GM18520 (cell line): ENCODE results near the gene CSTPP1.
"Not testable (repeated sequence)": the region's sequence is repeated elsewhere in the genome, so short reads cannot be mapped to it uniquely, and the experiment has no call there.

Experiments
- ATAC-seq: cut with Tn5 transposase; IDR thresholded peaks from one replicate; pipeline ENCODE4 v1.9.1; 2021; ENCODE audit not compliant: unreplicated experiment

The CSTPP1 gene

DNA sequence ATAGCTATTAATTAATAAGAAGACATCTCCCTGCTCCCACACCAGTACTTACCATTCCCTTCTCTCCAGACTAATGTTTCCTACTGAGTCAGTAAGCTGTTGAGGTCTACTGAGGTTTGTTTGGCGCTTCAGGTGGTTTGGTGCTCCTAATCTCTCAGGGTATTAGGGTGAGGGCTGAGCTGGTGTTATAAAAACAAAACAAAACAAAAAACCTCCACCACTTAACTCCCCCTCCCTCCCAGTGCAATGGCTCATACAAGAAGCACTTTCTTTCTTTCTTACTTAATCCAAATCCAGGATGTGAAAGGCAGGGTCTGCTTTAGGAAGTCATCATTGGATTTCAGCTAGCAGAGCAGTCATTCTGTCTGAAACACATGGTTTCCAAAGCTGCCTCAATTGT, 15.3 kb downstream of the CSTPP1 start:
- ATAC-seq, result no peak

DNA sequence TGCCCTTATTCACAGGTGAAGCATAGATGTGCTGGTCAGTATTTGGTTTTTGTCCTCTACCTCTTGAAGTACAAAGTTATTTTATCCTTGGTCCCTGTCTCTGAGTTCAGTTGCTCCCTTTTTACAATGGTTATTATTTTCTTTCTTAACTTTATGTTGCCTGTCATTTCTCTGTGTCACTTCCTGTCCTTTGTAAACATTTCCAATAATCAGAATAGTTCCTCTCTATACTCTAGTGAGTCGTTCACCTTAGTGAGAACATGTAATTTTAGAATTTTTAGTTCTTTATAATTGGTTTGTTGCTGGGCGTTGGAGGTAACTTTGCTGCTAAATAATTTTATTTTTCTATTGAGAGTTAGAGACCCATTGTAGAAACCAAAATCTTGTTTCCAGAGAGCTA, 16.0 kb downstream of the CSTPP1 start:
- no peak for ATAC-seq

DNA sequence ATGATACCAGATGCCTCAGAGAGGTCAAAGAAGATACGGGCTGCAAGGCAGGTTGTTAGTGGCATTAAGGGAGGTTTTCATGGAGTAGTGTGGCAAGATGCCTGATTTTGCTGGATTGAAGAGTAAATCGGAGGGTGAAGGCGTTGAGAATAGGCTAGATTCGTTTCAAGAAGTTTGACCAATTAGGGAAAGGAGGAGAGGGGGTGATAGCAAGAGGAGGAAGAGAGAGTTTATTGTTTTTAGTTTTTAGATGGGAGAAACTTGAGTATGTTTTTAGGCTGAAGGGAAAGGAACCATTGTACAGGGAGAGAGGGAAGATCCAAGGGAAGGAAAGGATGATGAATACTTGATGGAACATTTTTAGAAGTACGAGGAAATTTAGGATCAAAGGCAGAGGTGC, 16.5 kb downstream of the CSTPP1 start:
- no peak for ATAC-seq

DNA sequence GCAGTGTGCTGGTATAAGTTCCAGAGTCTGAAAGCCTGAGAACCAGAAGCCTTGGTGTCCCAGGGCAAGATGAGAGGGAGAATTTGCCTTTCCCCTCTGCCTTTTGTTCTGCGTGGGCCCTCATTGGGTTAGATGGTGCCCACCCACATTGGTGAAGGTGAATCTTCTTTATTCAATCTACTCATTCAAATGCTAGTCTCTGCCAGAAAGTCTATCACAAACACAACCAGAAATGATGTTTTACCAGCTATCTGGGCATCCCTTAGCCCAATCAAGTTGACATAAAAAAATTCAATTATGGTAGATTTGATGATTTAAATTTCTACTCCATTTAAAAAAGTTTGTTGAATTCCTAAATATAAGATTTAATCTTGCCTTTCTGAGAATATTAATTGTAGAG, 22.2 kb downstream of the CSTPP1 start:
- no peak for ATAC-seq

DNA sequence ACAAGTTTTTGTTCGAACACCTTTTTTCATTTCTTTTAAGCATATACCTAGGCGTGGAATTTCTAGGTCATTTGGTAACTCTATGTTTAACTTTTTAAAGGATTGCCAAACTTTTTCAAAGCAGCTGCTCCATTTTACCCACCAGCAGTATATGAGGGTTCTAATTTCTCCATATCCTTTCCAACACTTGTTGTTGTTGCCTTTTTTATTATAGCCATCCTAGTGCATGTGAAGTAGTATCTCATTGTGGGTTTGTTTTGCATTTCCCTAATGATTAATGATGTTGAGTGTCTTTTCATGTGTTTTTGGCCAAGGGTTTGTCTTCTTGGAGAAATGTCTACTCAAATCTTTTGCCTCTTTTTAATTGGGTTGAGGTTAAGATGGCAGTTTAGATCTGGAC, 24.5 kb downstream of the CSTPP1 start:
- ATAC-seq, result no peak

DNA sequence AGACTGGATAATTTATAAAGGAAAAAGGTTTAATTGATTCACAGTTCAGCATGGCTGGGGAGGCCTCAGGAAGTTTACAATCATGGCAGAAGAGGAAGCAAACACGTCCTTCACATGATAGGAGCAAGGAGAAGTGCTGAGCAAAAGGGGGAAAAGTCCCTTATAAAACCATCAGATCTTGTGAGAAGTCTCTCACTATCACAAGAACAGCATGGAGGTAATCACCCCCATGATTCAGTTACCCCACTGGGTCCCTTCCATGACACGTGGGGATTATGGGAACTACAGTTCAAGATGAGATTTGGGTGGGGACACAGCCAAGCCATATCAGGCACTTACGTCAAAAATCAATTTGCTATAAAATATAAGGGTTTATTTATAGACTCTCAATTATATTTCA, 25.3 kb downstream of the CSTPP1 start:
- not testable (repeated sequence) for ATAC-seq

DNA sequence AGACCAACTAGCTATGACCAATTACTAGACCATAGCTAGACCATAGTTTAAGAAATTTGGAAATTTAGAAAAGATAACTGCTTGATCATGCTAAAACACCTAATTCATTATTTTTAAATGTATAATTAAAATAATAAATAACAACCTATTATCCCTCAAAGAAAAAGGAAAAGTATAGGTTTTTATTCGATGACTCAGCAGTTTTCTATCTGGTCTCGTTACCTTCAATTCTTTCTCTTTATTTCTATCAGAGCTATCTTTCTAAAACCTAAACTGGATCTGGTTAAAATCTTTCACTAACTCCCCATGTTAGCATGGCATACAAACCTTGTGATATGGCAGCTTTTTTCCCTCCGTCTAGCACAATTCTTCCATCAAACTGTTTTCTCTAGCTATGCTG, 27.3 kb downstream of the CSTPP1 start:
- no peak for ATAC-seq

DNA sequence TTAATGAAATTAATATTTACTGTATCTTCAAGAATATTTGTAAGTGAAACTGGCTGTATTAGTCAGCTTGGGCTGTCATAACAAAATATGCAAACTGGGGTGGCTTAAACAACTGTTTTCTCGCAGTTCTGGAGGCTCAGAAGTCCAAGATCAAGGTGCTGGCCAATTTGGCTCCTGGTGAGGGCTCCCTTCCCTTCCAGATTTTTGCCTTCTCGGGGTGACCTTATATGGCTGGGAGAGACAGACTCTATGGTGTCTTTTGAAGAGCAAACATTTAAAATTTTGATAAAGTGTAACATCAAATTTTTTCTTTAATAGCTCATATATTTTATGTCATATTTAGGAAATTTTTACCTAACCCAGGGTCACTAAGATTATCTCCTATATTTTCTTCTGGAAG, 30.2 kb downstream of the CSTPP1 start:
- no peak for ATAC-seq

DNA sequence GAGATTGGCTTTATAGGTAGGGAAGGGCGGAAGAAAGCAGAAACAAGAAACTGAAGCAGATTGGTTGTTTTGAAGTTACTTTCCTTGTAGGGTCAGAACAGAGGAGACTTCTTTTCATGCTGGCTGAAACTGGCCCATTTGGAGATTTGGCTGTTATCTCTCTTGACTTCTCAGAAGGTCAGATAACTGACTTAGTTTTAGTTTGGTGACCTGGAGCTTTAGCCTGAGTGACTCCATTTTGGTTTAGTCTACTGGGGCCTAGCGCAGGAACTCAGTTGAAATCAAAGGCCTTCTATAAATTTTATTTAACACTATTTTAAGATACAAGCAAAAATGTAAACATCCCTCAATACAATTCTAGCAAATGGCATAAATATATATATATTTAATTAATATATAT, 31.4 kb downstream of the CSTPP1 start:
- no peak for ATAC-seq

DNA sequence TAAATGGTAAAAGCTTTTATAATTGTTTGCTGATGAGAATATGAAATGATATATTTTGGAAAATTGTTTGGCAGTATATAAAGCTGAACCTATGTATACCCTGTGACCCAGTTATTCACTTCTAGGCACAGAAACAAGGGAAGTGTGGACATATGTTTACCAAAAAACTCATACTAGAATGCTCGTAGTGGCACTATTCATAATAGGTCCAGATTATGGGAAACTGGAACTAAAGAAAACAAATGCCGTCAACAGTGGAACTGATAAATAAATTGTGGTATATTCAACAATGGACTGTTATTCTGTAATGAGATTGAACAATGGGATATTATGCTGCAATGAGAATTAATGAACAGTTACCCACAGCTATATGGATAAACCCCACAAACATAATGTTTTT, 32.8 kb downstream of the CSTPP1 start:
- no peak for ATAC-seq

DNA sequence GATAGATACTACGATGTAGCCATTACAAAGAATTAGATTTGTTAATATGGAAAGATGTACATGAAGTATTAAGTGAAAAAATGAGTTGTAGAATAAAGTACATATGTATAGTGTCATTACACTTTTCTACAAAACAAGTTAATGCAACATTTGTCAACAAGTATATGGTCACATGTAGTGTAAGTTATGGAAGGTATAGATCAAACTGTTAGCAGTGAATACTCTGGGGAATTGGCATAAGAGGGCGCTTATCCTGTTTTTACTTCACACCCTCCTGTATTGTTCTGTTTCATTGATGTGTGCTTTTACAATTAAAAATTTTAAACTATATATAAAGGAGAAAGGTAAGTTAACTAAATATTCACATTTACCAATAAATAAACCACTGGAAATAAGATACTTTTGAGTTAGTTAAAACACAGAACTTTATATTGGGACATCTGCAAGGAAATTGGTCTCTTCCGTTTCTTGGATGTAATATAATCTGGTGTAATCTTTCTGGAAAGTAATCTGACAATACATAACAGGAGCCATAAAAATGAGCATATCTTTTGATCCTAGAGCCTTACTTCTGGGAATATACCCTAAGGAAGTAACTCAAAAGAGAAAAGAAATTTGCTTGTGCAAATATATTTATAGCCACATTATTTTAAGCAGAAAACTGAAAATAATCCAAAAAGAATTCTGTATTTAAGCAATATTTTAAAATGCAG, 34.5 kb downstream of the CSTPP1 start:
- ATAC-seq, result no peak

DNA sequence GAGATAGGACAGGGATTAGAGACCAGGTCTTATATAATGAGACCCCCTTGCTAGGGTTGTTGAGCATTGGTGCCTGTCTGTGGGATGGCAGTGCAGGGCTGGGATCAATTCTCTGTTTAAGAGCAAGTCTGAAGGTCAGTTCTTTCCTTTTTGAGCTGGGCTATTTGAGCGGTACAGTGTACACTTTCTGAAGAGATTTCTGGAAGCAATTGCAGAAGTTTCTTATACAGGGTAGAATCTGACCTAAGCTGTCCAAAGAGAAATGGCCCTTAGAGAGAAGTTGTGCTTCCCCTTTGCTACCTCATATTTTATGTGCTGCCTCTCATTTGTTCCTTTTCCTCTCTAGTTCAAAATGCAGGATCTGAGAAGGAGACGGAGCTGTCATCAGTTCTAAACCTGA, 35.8 kb downstream of the CSTPP1 start:
- no peak for ATAC-seq

DNA sequence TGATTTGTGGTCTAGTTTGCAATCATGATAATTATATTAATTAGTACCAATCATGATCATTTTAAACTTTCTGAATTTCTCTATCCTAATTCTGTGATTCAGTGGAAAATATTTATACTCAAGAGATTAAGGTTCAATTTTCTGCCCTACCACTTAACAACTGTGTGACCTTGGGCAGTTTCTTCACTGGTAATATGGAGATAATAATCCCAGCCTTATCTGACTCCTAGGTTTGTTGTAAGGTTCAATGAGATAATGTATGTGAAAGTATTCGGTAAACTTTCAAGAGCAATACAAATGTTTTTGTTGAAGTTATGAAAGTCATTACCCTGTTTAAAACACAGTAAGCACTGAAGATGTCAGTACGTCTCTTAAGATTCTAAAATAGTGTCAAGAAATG, 36.3 kb downstream of the CSTPP1 start:
- ATAC-seq, result no peak

DNA sequence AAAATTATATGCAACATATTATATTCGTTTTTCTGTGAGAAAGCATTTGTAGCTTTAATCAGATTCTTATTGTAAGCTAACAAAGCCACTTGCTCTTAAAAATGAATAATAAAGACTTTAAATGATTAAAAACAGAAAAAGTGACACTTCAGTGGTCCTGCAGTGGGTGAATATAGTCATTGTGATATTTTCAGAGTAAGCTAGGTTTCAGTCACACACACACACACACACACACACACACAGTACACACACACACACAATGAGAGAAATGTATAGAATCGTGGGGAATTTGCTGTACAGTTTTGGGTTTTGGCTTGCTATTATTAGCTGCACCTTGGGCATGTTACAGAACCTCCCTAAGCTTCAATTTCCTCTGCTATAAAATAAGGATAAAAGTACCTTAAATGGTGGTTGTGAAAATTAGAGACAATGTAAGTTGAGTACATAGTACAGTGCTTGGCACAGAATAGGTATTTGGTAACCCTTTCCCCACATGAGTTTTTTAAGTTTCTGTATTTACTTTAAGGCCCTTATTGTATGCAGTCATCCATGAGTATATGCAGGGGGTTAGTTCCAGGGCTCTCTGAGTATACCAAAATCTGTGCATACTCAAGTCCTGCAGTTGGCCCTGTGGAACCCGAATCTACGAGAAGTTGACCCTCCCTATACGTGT, 39.8 kb downstream of the CSTPP1 start:
- no peak for ATAC-seq

DNA sequence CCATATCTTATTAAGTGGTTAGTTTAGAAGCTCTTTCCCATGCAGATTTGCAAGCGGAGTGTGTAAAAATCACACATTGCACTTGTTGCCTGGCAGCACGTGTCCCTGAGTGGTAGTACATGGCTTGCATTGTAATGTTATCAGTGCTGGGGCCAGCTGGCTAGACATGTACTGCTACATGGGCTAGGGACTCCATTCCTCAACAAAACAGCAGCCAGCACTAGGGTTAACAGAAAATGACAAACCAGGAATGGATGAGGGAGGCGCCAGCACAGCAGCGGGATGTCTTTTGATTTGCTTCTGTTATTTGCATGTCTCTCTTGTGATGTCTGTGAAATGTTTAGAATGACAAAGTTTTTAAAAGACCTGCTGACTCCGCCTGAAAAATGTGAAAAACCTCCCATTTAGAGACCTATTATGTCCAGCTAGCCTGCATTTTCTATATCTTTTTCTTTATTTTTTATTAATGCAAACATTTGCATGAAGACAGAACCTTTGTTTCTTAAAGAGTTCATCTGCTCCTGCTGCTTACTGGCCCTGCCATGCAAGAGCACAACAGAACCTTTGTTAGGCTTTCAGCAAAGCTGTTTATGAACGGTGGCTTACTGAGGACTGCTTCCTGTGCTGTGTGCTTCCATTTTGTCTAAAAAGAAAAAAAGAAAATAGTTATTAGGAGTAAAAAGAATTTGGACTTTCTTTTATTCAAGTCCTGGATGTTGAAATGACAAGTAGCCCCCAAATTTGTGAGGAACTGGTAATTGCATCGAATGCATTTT, 40.7 kb downstream of the CSTPP1 start:
- ATAC-seq, result no peak

DNA sequence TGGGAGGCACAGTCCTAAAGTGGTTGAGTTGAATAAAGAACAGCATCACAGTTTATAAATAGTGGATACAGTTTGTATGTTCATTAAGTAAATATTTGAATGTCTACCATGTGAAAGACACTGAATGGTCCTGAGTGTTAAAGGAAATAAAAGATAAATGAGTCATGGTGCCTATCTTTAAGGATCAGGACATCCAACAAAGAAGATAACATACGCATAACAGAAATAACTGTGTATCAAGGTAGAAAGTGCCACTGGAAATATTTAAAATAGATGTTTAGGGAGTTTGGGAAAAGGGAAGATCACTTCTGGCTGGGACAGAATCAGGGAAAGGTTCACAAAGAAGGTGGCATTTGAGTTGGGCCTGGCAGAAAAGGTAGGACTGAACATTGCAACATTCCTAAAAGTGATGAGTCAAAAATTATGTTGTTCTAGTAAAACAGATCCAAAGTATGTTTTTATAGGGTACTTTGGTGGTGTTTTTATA, 41.5 kb downstream of the CSTPP1 start:
- no peak for ATAC-seq

DNA sequence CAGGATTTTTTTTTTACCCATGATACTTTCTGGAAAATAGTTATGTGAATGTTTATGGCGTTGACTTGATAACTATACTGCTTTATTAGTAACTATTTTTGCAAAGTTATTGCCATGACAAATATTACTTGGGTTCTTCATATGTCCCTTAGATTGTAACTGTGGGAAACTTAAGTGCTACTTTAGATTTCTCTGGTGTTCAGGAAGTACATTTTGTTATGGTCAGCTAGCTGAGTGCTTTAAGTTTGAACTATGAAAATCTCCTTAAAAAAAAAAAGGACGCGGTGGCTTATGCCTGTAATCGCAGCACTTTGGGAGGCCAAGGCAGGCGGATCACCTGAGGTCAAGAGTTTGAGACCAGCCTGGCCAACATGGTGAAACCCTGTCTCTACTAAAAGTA, 42.8 kb downstream of the CSTPP1 start:
- ATAC-seq, result no peak

DNA sequence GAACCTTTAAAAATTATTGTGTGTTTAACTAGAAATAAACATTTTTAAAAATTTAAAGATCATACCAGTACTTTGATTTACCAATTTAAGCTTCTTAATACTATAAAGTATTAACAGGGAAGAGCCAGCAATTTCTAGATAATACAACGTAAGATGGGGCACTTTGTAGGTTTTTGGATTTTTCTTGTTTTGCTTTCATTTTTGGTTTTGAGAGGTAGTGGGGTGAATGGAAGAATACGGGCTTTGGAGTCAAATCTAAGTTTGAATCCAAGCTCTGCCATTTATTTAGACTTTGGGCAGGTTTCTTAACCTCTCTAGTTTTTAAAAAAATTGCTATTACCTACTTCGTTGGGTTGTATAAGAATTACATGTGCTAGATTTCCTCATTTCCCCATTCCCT, 44.9 kb downstream of the CSTPP1 start:
- ATAC-seq, result no peak

DNA sequence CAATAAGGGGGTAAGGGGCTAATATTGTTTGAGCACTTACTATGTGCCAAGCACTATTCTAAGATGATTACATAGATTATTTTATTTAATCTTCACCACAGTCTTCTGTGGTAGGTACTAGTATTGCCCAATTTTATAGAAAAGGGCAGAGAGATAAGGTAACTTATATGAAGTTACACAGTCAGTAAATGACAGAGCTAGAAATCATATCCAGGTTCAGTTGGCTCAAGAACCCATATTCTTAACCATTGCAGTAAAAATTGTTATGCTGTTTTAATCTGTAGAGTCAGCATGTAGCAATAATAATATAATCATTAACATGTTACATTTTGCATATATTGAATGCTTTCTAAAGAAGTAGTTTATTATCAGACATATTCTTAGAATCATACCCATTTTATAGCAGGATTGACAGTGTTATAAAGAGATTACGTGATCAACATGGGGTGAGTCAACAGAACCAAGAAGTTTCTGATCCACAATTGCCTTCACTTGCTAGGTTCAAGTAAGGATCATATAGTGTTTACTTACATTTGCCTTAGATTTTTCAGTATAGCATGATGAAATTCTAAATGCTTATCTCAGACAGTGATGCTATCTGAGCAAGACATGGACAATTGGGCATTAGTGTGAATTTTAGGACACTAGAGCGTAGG, 46.4 kb downstream of the CSTPP1 start:
- ATAC-seq, result no peak

DNA sequence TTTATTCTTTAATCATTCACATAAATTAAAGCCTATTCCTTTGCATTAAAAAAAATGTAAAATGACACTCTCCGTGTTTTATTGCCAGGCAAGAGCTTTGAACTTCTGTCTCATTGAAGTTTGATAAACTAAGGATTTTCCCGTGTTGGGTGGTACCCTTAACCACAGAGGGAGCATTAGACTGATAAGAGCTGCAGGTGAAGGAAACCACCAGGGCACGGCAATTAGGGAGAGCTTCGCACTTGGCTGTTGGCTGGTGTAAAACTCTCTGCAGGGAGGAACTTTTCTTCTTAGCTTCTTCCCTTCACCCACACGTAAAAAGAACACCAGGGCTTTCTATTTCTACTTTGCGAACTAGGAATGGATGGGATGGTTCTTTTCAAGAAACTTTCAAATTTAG, 47.0 kb downstream of the CSTPP1 start:
- ATAC-seq, result no peak

DNA sequence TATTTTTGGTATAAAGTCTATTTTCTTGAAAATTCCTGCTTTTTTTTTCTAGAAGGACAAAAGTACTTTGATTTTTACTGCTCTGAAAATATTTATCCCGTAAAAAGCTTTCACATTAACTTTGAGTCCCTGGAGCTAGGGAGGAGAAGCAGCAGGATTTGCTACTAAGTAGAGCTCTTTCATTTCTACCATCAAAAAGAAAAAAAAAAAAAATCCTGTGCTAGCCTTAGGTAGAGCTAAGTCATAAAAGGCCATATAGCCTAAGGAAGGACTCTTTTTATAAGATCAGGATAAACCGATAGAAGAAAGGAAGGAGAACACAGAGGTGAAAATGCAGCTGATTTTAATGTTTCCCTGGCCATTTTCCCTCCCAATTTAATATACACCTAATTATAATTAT, 48.0 kb downstream of the CSTPP1 start:
- no peak for ATAC-seq

DNA sequence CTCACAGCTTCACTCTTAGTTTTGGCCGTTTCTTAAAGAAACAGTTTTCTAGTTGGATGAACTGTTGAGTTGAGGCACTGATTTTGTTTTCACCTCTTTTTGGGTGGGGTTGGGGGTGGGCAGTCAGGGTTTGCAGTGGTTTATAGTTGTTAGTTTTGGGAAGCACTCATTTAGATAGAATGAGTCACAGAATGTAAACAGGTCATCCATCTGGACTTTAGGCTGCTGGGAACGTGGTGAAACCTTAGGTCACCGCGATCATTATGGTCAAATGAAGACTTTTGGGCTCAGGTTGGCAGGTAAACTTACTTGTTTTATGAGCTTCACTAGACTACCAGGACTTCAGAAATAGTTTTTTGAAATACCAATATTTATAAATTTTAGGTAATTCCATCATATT, 48.4 kb downstream of the CSTPP1 start:
- ATAC-seq, result no peak
